SK-N-SH treated with all-trans-retinoic acid at 6 μM for 48 hours (cell line): ENCODE measurements around the gene ASB4.

Experiments used
- ATAC-seq: fragments of 200-7000 bp; cut with Tn5 transposase; 3 replicates; pipeline ENCODE4 v1.9.1; 2020; ENCODE audit warnings: mild to moderate bottlenecking, moderate library complexity
- ARNTL ChIP-seq: fragments of 450-650 bp; formaldehyde crosslinking; IDR thresholded peaks from 2 replicates; pipeline ENCODE4 v1.5.0; 2020; ENCODE audit warnings: low read depth, mild to moderate bottlenecking, moderate library complexity, borderline replicate concordance
- BACH2 ChIP-seq: fragments of 250-450 bp; sonication (Bioruptor Pico); IDR thresholded peaks from 2 replicates; pipeline ENCODE4 v1.9.0; 2021; ENCODE audit warnings: mild to moderate bottlenecking, borderline replicate concordance
- CSDC2 ChIP-seq: fragments of 250-450 bp; sonication (Bioruptor Pico); IDR thresholded peaks from 2 replicates; pipeline ENCODE4 v1.5.0; 2020; ENCODE audit warnings: mild to moderate bottlenecking, moderate library complexity
- ESRRG ChIP-seq: fragments of 250-450 bp; sonication (Bioruptor Pico); IDR thresholded peaks from 2 replicates; pipeline ENCODE4 v1.6.1; 2021; ENCODE audit warnings: mild to moderate bottlenecking
- GLIS3 ChIP-seq: fragments of 250-450 bp; sonication (Bioruptor Pico); IDR thresholded peaks from 2 replicates; pipeline ENCODE4 v1.5.0; 2020; ENCODE audit warnings: mild to moderate bottlenecking, moderate library complexity
- ISL1 ChIP-seq: fragments of 250-450 bp; sonication (Bioruptor Pico); IDR thresholded peaks from 2 replicates; pipeline ENCODE4 v2.1.2; 2022; ENCODE audit warnings: mild to moderate bottlenecking, moderate library complexity
- OSR1 ChIP-seq: fragments of 250-450 bp; sonication (Bioruptor Pico); IDR thresholded peaks from 2 replicates; pipeline ENCODE4 v1.8.0; 2022; ENCODE audit warnings: moderate library complexity, mild to moderate bottlenecking, inconsistent platforms
- PPARA ChIP-seq: fragments of 250-450 bp; sonication (Bioruptor Pico); IDR thresholded peaks from 2 replicates; pipeline ENCODE4 v1.5.0; 2020; ENCODE audit warnings: mild to moderate bottlenecking, borderline replicate concordance
- RARB ChIP-seq: fragments of 250-450 bp; sonication (Bioruptor Pico); IDR thresholded peaks from 2 replicates; pipeline ENCODE4 v1.8.0; 2021; ENCODE audit warnings: mild to moderate bottlenecking, moderate library complexity
- SNAI2 ChIP-seq: fragments of 250-450 bp; sonication (Bioruptor Pico); IDR thresholded peaks from 2 replicates; pipeline ENCODE4 v1.5.0; 2020; ENCODE audit warnings: mild to moderate bottlenecking, moderate library complexity
- TCF4 ChIP-seq: fragments of 250-450 bp; sonication (Bioruptor Pico); IDR thresholded peaks from 2 replicates; pipeline ENCODE4 v1.8.0; 2021; ENCODE audit warnings: mild to moderate bottlenecking, moderate library complexity, borderline replicate concordance
- TOX ChIP-seq: fragments of 250-450 bp; sonication (Bioruptor Pico); IDR thresholded peaks from 2 replicates; pipeline ENCODE4 v1.8.0; 2021; ENCODE audit warnings: mild to moderate bottlenecking, moderate library complexity, borderline replicate concordance
- ZC3H10 ChIP-seq: fragments of 250-450 bp; sonication (Bioruptor Pico); IDR thresholded peaks from 2 replicates; pipeline ENCODE4 v1.5.1; 2021; ENCODE audit warnings: mild to moderate bottlenecking, moderate library complexity
- ZFP3 ChIP-seq: fragments of 250-450 bp; sonication (Bioruptor Pico); IDR thresholded peaks from 2 replicates; pipeline ENCODE4 v1.5.0; 2020; ENCODE audit warnings: mild to moderate bottlenecking, moderate library complexity
- ZFP30 ChIP-seq: fragments of 450-650 bp; formaldehyde crosslinking; IDR thresholded peaks from 2 replicates; pipeline ENCODE4 v1.5.0; 2022; ENCODE audit warnings: mild to moderate bottlenecking, moderate library complexity
- ZNF565 ChIP-seq: fragments of 450-650 bp; formaldehyde crosslinking; conservative IDR thresholded peaks from 2 replicates; pipeline ENCODE4 v1.5.0; 2020; ENCODE audit warnings: low read depth, mild to moderate bottlenecking, moderate library complexity
- ZNF70 ChIP-seq: fragments of 450-650 bp; formaldehyde crosslinking; IDR thresholded peaks from 2 replicates; pipeline ENCODE4 v1.5.0; 2020; ENCODE audit warnings: mild to moderate bottlenecking, moderate library complexity
- ZNF8 ChIP-seq: fragments of 450-650 bp; formaldehyde crosslinking; IDR thresholded peaks from 2 replicates; pipeline ENCODE4 v1.5.0; 2020; ENCODE audit warnings: mild to moderate bottlenecking, moderate library complexity
- TF ChIP-seq, protein P1 (sequence below): fragments of 250-450 bp; sonication (Bioruptor Pico); IDR thresholded peaks from 2 replicates; pipeline ENCODE4 v1.5.0; 2020; ENCODE audit warnings: mild to moderate bottlenecking, moderate library complexity
- TF ChIP-seq, protein P2 (sequence below): fragments of 250-450 bp; sonication (Bioruptor Pico); IDR thresholded peaks from 2 replicates; pipeline ENCODE4 v1.8.0; 2020; ENCODE audit warnings: mild to moderate bottlenecking, moderate library complexity, borderline replicate concordance
- TF ChIP-seq, protein P3 (sequence below): fragments of 250-450 bp; sonication (Bioruptor Pico); IDR thresholded peaks from 2 replicates; pipeline ENCODE4 v1.8.0; 2021; ENCODE audit warnings: low read depth, mild to moderate bottlenecking, moderate library complexity, borderline replicate concordance
- TF ChIP-seq, protein P4 (sequence below): fragments of 250-450 bp; sonication (Bioruptor Pico); IDR thresholded peaks from 2 replicates; pipeline ENCODE4 v1.5.1; 2021; ENCODE audit warnings: mild to moderate bottlenecking, moderate library complexity

Gene ASB4

DNA sequence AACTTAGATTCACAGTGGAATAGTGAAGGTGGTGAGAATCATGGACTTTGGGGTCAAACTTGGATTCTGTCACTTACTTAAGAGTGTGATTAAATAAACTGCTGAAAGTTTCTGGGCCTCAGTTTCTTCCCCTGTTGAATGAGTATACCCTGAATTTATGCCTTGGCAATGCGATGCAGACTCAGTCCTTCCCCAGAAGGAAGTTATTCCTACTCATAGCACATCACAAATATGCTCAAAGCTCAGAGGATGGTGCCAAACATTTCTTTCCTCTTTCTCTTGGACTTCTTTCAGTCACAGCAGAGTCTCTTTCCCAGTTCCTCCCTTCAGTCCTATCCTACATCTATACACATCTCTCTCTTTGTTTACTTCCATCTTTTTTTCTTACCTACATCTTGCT, 45.1 kb downstream of the ASB4 start:
- TF ChIP-seq ZC3H10 (no peak), GLIS3 (CRISPR knock-in tag) (no peak), TCF4 (CRISPR knock-in tag) (no peak), OSR1 (CRISPR knock-in tag) (no peak)
- TF ChIP-seq, all 23 proteins: peak for 0
- no peak for ATAC-seq

DNA sequence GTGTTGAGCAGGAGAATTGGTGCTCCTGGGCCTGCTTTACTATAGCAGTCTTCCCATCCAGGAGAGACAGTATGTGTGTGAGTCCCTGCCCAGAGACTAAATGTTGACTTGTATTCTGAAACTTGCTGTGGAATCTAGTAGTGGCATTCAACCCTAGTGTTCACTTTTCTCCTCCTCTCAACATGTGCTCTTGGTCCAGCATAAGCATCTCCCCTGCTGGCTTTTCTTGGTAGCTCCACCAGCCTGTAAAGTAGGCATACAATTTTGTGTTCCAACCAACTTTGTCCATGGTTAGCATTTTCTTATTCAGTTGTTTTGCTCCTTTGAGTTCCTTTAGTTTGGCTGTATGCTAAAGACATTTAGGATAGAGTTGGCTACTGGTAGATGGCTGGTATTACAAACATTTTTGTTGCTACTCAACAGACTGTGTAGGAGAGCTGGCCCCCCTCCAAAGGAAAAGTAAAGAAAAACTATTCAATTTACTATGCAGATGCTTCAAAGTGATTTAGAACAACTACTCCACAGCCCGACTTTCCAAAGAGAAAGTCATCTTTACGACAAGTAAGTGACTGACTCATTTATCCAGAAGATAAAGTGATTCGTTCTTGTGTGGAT, 46.0 kb downstream of the ASB4 start:
- TF ChIP-seq, protein P1, sequence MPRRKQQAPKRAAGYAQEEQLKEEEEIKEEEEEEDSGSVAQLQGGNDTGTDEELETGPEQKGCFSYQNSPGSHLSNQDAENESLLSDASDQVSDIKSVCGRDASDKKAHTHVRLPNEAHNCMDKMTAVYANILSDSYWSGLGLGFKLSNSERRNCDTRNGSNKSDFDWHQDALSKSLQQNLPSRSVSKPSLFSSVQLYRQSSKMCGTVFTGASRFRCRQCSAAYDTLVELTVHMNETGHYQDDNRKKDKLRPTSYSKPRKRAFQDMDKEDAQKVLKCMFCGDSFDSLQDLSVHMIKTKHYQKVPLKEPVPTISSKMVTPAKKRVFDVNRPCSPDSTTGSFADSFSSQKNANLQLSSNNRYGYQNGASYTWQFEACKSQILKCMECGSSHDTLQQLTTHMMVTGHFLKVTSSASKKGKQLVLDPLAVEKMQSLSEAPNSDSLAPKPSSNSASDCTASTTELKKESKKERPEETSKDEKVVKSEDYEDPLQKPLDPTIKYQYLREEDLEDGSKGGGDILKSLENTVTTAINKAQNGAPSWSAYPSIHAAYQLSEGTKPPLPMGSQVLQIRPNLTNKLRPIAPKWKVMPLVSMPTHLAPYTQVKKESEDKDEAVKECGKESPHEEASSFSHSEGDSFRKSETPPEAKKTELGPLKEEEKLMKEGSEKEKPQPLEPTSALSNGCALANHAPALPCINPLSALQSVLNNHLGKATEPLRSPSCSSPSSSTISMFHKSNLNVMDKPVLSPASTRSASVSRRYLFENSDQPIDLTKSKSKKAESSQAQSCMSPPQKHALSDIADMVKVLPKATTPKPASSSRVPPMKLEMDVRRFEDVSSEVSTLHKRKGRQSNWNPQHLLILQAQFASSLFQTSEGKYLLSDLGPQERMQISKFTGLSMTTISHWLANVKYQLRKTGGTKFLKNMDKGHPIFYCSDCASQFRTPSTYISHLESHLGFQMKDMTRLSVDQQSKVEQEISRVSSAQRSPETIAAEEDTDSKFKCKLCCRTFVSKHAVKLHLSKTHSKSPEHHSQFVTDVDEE: no peak
- TF ChIP-seq SNAI2: no peak
- TF ChIP-seq TOX (CRISPR knock-in tag): no peak
- no peak for TF ChIP-seq ESRRG (CRISPR knock-in tag)
- no peak for TF ChIP-seq ARNTL (CRISPR knock-in tag)
- no peak for TF ChIP-seq ZC3H10
- TF ChIP-seq ZNF8 (CRISPR knock-in tag): no peak
- TF ChIP-seq, protein P2, sequence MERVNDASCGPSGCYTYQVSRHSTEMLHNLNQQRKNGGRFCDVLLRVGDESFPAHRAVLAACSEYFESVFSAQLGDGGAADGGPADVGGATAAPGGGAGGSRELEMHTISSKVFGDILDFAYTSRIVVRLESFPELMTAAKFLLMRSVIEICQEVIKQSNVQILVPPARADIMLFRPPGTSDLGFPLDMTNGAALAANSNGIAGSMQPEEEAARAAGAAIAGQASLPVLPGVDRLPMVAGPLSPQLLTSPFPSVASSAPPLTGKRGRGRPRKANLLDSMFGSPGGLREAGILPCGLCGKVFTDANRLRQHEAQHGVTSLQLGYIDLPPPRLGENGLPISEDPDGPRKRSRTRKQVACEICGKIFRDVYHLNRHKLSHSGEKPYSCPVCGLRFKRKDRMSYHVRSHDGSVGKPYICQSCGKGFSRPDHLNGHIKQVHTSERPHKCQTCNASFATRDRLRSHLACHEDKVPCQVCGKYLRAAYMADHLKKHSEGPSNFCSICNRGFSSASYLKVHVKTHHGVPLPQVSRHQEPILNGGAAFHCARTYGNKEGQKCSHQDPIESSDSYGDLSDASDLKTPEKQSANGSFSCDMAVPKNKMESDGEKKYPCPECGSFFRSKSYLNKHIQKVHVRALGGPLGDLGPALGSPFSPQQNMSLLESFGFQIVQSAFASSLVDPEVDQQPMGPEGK (CRISPR knock-in tag): no peak
- no peak for TF ChIP-seq ZFP30 (CRISPR knock-in tag)
- no peak for TF ChIP-seq BACH2 (CRISPR knock-in tag)
- TF ChIP-seq TCF4 (CRISPR knock-in tag): no peak
- no peak for TF ChIP-seq ZFP3 (CRISPR knock-in tag)
- TF ChIP-seq, protein P3, sequence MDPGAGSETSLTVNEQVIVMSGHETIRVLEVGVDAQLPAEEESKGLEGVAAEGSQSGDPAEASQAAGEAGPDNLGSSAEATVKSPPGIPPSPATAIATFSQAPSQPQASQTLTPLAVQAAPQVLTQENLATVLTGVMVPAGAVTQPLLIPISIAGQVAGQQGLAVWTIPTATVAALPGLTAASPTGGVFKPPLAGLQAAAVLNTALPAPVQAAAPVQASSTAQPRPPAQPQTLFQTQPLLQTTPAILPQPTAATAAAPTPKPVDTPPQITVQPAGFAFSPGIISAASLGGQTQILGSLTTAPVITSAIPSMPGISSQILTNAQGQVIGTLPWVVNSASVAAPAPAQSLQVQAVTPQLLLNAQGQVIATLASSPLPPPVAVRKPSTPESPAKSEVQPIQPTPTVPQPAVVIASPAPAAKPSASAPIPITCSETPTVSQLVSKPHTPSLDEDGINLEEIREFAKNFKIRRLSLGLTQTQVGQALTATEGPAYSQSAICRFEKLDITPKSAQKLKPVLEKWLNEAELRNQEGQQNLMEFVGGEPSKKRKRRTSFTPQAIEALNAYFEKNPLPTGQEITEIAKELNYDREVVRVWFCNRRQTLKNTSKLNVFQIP: no peak
- no peak for TF ChIP-seq OSR1 (CRISPR knock-in tag)
- no peak for TF ChIP-seq ZNF70 (CRISPR knock-in tag)
- no peak for TF ChIP-seq ZNF565
- TF ChIP-seq, protein P4, sequence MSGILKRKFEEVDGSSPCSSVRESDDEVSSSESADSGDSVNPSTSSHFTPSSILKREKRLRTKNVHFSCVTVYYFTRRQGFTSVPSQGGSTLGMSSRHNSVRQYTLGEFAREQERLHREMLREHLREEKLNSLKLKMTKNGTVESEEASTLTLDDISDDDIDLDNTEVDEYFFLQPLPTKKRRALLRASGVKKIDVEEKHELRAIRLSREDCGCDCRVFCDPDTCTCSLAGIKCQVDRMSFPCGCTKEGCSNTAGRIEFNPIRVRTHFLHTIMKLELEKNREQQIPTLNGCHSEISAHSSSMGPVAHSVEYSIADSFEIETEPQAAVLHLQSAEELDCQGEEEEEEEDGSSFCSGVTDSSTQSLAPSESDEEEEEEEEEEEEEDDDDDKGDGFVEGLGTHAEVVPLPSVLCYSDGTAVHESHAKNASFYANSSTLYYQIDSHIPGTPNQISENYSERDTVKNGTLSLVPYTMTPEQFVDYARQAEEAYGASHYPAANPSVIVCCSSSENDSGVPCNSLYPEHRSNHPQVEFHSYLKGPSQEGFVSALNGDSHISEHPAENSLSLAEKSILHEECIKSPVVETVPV: no peak

DNA sequence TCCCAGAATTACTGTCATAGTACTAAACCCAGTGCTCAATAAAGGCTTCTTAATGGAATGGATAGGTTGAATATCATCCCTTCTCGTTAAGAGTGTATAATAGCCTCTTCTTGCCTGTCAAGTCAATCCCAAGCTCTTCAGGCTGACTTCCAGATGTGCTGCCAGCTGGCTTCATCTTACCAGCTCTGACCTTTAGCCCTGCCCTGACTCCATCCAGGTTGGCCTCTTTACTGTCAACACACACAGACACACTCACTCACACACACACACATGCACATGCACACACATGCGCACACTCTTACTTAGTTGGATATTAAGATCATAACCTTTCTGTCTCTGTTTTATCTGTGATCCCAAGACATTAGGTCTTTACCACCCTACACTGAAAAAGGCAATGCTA, 49.1 kb downstream of the ASB4 start:
- ATAC-seq: no peak
- no peak for TF ChIP-seq ISL1 (CRISPR knock-in tag)
- TF ChIP-seq OSR1 (CRISPR knock-in tag): no peak
- TF ChIP-seq RARB (CRISPR knock-in tag): no peak
- no peak for TF ChIP-seq TOX (CRISPR knock-in tag)
- no peak for TF ChIP-seq TCF4 (CRISPR knock-in tag)
- no peak for TF ChIP-seq BACH2 (CRISPR knock-in tag)
- TF ChIP-seq GLIS3 (CRISPR knock-in tag): no peak
- TF ChIP-seq SNAI2: no peak
- TF ChIP-seq, protein P2 (CRISPR knock-in tag): no peak
- no peak for TF ChIP-seq ZFP3 (CRISPR knock-in tag)
- no peak for TF ChIP-seq ZNF8 (CRISPR knock-in tag)
- no peak for TF ChIP-seq ARNTL (CRISPR knock-in tag)
- TF ChIP-seq CSDC2 (CRISPR knock-in tag): no peak
- no peak for TF ChIP-seq PPARA
- TF ChIP-seq ZNF565: no peak
- no peak for TF ChIP-seq ZFP30 (CRISPR knock-in tag)
- no peak for TF ChIP-seq ZNF70 (CRISPR knock-in tag)
- TF ChIP-seq, protein P1: no peak
- TF ChIP-seq ZC3H10: no peak

More for the DNA sequence above, 46.0 kb downstream of the ASB4 start:
- no peak for ATAC-seq
